Body of pancreas (tissue), 4 donors: ENCODE data around the gene R3HDM2.

Experiments used
- CTCF ChIP-seq, 7 experiments: fragments of 450-650 bp in 4 of 7; fragments of 200-600 bp in 3 of 7; sonication (generic) in 3 of 7; IDR thresholded peaks; one replicate each; pipeline ENCODE4 v1.5.1; 2016 to 2019; ENCODE audit warnings: antibody characterized with exemption in 7 of 7
- POLR2A ChIP-seq, 3 donors: fragments of 450-650 bp; IDR thresholded peaks; one replicate each; pipeline ENCODE4 v1.6.1; 2016; ENCODE audit warnings: antibody characterized with exemption in 3 of 3, mild to moderate bottlenecking in 2 of 3

- TF ChIP-seq POLR2A (IDR thresholded peaks at IDR 0.05) = no peak
- TF ChIP-seq CTCF (IDR thresholded peaks at IDR 0.05) = no peak
These were observed 27.8 kb upstream of the R3HDM2 start for GRCh38 chr12:57458665-57459054.
